GM12864 (cell line): ENCODE measurements around the gene SCN1B.

Experiments
- DNase-seq: peaks from one replicate; pipeline ENCODE4 v3.0.0-alpha.2; 2011; ENCODE audit warnings: low read depth
- H3K4me3 ChIP-seq: 2 replicates; pipeline ENCODE4 v1.5.1; 2011; ENCODE audit warnings: mild to moderate bottlenecking, low read depth, low read length, control low read depth
- TF ChIP-seq, protein P1 (sequence below): IDR thresholded peaks from 2 replicates; pipeline ENCODE4 v1.5.1; 2011; ENCODE audit warnings: low read depth, mild to moderate bottlenecking, moderate library complexity, low read length, control low read depth, inconsistent platforms; ENCODE audit errors: missing control alignments

Gene SCN1B

DNA sequence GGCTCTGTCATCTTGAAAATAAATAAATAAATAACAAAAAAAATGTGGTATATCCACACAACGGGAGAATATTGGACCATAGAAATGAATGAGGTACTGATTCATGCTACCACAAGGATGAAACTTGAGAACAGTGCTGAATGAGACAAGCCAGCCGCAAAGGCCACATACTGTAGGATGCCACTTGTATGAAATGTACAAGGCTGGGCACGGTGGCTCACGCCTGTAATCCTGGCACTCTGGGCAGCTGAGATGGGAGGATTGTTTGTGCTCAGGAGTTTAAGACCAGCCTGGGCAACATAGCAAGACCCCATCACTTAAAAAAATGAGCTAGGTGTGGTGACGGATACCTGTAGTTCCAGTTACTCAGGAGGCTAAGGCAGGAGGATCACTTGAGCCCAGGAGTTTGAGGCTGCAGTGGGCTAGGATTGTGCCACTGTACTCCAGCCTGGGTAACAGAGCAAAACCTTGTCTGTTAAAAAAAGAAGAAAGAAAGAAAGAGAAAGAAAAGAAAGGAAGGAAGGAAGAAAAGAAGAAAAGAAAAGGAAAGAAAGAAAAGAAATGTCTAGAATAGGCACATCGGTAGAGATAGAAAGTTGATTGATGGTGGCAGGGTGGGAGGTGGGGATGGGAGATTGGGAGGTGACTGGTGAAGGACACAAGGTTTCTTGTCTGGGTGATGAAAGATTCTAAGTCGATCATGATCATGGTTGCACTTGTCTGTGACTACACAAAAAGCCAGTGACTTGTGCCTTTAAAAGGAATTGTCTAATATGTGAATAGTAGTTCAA is 31.5 kb downstream of the SCN1B start:
- no peak overlapping the region for H3K4me3 ChIP-seq
- DNase-seq = no peak
- TF ChIP-seq, protein P1, sequence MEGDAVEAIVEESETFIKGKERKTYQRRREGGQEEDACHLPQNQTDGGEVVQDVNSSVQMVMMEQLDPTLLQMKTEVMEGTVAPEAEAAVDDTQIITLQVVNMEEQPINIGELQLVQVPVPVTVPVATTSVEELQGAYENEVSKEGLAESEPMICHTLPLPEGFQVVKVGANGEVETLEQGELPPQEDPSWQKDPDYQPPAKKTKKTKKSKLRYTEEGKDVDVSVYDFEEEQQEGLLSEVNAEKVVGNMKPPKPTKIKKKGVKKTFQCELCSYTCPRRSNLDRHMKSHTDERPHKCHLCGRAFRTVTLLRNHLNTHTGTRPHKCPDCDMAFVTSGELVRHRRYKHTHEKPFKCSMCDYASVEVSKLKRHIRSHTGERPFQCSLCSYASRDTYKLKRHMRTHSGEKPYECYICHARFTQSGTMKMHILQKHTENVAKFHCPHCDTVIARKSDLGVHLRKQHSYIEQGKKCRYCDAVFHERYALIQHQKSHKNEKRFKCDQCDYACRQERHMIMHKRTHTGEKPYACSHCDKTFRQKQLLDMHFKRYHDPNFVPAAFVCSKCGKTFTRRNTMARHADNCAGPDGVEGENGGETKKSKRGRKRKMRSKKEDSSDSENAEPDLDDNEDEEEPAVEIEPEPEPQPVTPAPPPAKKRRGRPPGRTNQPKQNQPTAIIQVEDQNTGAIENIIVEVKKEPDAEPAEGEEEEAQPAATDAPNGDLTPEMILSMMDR = no peak

DNA sequence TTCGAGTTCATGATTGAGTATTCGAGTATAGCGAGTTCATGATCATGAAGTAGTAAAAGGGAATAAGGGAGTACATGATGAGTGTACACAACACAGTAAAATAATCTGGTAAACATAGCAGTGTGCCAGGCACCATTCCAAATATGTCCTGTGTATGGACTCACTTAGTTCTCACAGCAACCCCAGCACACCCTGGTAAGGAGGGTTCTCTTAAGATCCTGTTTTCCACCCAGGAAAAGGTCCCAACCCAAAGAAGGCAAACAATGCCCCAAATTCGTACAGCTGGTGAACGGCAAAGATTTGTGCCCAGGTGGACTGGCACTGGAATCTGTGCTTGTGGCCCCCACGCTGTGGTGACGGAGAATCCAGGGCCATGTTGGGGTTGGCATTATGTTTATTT is 32.7 kb downstream of the SCN1B start:
- DNase-seq = no peak
- TF ChIP-seq, protein P1 = no peak
- H3K4me3 ChIP-seq = no peak overlapping the region

- H3K4me3 ChIP-seq = no peak overlapping the region
- TF ChIP-seq, protein P1 = no peak
- DNase-seq = no peak
Measured at GRCh38 chr19:35063940-35064818, 33.9 kb downstream of the SCN1B start.

- H3K4me3 ChIP-seq = no peak overlapping the region
- no peak for DNase-seq
- TF ChIP-seq, protein P1 = no peak
Measured at GRCh38 chr19:35065574-35065973, 35.3 kb downstream of the SCN1B start.

GRCh38 chr19:35066121-35066520 is 35.9 kb downstream of the SCN1B start:
- no peak for DNase-seq
- TF ChIP-seq, protein P1 = no peak
- no peak overlapping the region for H3K4me3 ChIP-seq

DNA sequence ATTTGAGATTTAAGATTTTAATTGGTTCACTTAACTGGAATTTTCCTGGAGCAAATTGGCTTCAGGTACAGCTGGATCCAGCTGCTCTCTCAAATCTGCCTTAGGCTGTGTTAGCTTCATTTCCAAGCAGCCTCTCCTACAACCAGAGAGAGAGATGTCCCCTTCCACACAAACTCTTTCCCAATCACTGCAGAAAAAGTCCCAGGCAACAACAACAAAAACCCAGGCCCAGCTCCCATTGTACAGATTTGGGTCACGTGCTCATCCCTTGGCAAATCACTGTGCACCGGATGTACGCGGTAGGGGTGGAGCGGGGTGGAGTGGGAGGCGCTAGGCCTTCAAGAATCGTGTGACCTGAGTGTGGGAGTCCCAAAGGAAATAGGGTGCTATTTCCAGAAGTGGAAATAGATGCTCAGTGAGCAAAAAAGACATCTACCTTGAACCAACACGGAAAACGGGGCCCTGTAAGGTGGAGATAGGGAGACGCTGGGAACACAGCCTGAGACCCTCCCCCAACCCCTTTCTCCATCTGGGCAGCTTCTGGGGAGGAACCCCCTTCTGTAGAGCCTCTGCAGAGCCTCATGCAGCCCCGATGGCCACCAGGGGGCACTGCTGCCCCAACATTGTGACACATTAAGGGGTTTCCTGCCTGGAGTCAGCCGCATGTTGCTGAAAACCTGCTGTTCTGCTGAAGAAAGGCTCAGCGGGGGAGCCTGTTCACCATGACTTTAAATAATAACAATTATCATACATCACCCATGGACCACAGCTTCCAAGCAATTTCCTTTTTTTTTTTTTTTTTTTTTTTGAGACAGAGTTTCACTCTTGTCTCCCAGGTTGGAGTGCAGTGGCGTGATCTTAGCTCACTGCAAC is 36.7 kb downstream of the SCN1B start:
- peak; percentile 79 for DNase-seq
- TF ChIP-seq, protein P1 = peak; percentile 90
- no peak overlapping the region for H3K4me3 ChIP-seq
